ENCODE data around the gene ARFGAP2.

- TF ChIP-seq POLR2AphosphoS5 (IDR thresholded peaks at IDR 0.05; ENCODE audit: borderline replicate concordance, low read depth, low read length) (no peak), EZH2 (IDR thresholded peaks at IDR 0.05) (no peak)
These were observed 30.8 kb upstream of the ARFGAP2 start for GRCh38 chr11:47207459-47207858.
